Measurements from ENCODE around the gene ABHD2. TPM values are rescaled to one million over a fixed set of nuclear protein-coding genes. Genes with fewer than 3 reads are reported as not detected.

ABHD2 gene
- total and polyA plus RNA-seq, 9 of the 15 experiments (the other 6 are each of a cell fraction or from before 2014, with no cell fraction given), result 16.9 to 99.8 (median 47.5) TPM

DNA sequence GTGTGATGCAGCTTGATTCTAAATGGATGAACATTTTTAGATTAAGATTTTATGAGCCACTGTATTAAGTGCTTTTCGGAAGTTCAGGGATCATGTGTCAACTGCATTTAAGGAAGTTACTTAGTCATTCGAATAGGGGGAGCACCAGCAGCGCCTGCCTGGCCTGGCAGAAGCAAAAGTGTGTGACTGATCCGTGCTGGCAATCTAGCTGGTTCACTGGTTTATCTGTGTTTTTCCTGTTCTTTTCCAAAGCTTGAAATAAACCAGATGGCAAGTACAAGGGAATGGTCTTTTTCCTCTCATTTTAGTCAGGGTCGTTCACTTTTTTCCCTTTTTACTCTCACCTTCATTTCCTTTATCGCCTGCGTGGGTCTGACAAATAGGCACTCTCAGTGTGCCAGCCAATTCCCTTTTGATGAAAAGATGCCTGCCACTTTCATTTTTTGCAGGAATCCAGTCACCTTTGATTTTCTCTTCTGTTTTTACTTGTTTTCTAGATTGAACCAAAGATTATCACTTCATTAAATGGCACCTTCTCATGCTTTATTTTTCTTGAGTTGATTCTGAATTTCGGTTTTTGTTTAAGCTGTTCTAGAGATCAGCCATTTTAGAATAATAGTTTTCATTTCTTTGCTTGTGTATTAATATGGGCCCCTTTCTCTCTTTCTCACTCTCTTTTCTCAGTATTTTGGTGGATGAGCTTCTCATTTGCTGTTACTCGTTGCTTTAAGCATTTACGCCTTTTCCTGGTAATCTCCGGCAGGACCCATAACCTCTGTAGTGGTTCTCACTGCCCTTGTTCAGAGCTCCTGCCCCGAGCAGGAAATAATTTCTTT, 2.8 kb downstream of the ABHD2 start (continued):
- TF ChIP-seq EZH2 (IDR thresholded peaks at IDR 0.05; ENCODE audit: borderline replicate concordance, low read depth, low read length) (no peak), YBX1 (IDR thresholded peaks at IDR 0.05) (no peak), BRD9 (IDR thresholded peaks at IDR 0.05; ENCODE audit: low read depth, partially characterized antibody) (peak; percentile 22), ZBTB1 (CRISPR knock-in tag; IDR thresholded peaks at IDR 0.05; ENCODE audit: borderline replicate concordance, low read depth) (no peak), KLF1 (tag; IDR thresholded peaks at IDR 0.05) (no peak), PRMT5 (CRISPR knock-in tag; IDR thresholded peaks at IDR 0.05) (no peak), SETDB1 (IDR thresholded peaks at IDR 0.05; ENCODE audit: low read length) (no peak), RBM39 (optimal IDR thresholded peaks at IDR 0.05; ENCODE audit: low read depth, low read length) (no peak), MTA2 (IDR thresholded peaks at IDR 0.05; ENCODE audit: low read depth) (no peak), NUFIP1 (IDR thresholded peaks at IDR 0.05; ENCODE audit: partially characterized antibody) (no peak), ATF7 (IDR thresholded peaks at IDR 0.05) (no peak), MCM2 (IDR thresholded peaks at IDR 0.05; ENCODE audit: low read depth) (no peak), PURB (CRISPR knock-in tag; IDR thresholded peaks at IDR 0.05; ENCODE audit: low read depth) (no peak)
- TF ChIP-seq, protein P1, sequence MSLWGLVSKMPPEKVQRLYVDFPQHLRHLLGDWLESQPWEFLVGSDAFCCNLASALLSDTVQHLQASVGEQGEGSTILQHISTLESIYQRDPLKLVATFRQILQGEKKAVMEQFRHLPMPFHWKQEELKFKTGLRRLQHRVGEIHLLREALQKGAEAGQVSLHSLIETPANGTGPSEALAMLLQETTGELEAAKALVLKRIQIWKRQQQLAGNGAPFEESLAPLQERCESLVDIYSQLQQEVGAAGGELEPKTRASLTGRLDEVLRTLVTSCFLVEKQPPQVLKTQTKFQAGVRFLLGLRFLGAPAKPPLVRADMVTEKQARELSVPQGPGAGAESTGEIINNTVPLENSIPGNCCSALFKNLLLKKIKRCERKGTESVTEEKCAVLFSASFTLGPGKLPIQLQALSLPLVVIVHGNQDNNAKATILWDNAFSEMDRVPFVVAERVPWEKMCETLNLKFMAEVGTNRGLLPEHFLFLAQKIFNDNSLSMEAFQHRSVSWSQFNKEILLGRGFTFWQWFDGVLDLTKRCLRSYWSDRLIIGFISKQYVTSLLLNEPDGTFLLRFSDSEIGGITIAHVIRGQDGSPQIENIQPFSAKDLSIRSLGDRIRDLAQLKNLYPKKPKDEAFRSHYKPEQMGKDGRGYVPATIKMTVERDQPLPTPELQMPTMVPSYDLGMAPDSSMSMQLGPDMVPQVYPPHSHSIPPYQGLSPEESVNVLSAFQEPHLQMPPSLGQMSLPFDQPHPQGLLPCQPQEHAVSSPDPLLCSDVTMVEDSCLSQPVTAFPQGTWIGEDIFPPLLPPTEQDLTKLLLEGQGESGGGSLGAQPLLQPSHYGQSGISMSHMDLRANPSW (CRISPR knock-in tag; IDR thresholded peaks at IDR 0.05), result no peak
- TF ChIP-seq, protein P2, sequence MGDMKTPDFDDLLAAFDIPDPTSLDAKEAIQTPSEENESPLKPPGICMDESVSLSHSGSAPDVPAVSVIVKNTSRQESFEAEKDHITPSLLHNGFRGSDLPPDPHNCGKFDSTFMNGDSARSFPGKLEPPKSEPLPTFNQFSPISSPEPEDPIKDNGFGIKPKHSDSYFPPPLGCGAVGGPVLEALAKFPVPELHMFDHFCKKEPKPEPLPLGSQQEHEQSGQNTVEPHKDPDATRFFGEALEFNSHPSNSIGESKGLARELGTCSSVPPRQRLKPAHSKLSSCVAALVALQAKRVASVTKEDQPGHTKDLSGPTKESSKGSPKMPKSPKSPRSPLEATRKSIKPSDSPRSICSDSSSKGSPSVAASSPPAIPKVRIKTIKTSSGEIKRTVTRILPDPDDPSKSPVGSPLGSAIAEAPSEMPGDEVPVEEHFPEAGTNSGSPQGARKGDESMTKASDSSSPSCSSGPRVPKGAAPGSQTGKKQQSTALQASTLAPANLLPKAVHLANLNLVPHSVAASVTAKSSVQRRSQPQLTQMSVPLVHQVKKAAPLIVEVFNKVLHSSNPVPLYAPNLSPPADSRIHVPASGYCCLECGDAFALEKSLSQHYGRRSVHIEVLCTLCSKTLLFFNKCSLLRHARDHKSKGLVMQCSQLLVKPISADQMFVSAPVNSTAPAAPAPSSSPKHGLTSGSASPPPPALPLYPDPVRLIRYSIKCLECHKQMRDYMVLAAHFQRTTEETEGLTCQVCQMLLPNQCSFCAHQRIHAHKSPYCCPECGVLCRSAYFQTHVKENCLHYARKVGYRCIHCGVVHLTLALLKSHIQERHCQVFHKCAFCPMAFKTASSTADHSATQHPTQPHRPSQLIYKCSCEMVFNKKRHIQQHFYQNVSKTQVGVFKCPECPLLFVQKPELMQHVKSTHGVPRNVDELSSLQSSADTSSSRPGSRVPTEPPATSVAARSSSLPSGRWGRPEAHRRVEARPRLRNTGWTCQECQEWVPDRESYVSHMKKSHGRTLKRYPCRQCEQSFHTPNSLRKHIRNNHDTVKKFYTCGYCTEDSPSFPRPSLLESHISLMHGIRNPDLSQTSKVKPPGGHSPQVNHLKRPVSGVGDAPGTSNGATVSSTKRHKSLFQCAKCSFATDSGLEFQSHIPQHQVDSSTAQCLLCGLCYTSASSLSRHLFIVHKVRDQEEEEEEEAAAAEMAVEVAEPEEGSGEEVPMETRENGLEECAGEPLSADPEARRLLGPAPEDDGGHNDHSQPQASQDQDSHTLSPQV (IDR thresholded peaks at IDR 0.05), result peak; percentile 73
- TF ChIP-seq, protein P3, sequence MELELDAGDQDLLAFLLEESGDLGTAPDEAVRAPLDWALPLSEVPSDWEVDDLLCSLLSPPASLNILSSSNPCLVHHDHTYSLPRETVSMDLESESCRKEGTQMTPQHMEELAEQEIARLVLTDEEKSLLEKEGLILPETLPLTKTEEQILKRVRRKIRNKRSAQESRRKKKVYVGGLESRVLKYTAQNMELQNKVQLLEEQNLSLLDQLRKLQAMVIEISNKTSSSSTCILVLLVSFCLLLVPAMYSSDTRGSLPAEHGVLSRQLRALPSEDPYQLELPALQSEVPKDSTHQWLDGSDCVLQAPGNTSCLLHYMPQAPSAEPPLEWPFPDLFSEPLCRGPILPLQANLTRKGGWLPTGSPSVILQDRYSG (tag; conservative IDR thresholded peaks at IDR 0.05; ENCODE audit: low read depth), result no peak
- TF ChIP-seq, protein P4, sequence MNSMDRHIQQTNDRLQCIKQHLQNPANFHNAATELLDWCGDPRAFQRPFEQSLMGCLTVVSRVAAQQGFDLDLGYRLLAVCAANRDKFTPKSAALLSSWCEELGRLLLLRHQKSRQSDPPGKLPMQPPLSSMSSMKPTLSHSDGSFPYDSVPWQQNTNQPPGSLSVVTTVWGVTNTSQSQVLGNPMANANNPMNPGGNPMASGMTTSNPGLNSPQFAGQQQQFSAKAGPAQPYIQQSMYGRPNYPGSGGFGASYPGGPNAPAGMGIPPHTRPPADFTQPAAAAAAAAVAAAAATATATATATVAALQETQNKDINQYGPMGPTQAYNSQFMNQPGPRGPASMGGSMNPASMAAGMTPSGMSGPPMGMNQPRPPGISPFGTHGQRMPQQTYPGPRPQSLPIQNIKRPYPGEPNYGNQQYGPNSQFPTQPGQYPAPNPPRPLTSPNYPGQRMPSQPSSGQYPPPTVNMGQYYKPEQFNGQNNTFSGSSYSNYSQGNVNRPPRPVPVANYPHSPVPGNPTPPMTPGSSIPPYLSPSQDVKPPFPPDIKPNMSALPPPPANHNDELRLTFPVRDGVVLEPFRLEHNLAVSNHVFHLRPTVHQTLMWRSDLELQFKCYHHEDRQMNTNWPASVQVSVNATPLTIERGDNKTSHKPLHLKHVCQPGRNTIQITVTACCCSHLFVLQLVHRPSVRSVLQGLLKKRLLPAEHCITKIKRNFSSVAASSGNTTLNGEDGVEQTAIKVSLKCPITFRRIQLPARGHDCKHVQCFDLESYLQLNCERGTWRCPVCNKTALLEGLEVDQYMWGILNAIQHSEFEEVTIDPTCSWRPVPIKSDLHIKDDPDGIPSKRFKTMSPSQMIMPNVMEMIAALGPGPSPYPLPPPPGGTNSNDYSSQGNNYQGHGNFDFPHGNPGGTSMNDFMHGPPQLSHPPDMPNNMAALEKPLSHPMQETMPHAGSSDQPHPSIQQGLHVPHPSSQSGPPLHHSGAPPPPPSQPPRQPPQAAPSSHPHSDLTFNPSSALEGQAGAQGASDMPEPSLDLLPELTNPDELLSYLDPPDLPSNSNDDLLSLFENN (IDR thresholded peaks at IDR 0.05; ENCODE audit: low read depth in 2 of 2, low read length in 2 of 2), result no peak
